ENCODE measurements around the gene PITPNB.

GRCh38 chr22:27961680-27962079 is 42.6 kb upstream of the PITPNB start:
- TF ChIP-seq SNAI2 (CRISPR knock-in tag; IDR thresholded peaks at IDR 0.05) (no peak), PATZ1 (CRISPR knock-in tag; IDR thresholded peaks at IDR 0.05; ENCODE audit: borderline replicate concordance) (no peak), TSHZ2 (CRISPR knock-in tag; IDR thresholded peaks at IDR 0.05) (no peak), PPARA (CRISPR knock-in tag; IDR thresholded peaks at IDR 0.05; ENCODE audit: borderline replicate concordance) (no peak), ZFP3 (CRISPR knock-in tag; IDR thresholded peaks at IDR 0.05) (no peak), ISL1 (CRISPR knock-in tag; IDR thresholded peaks at IDR 0.05) (no peak), ZFP30 (CRISPR knock-in tag; IDR thresholded peaks at IDR 0.05) (no peak), BACH2 (CRISPR knock-in tag; IDR thresholded peaks at IDR 0.05; ENCODE audit: borderline replicate concordance) (no peak), ZC3H10 (CRISPR knock-in tag; IDR thresholded peaks at IDR 0.05) (no peak), TOX (CRISPR knock-in tag; IDR thresholded peaks at IDR 0.05; ENCODE audit: borderline replicate concordance) (no peak), ZNF70 (CRISPR knock-in tag; IDR thresholded peaks at IDR 0.05) (no peak), RARB (CRISPR knock-in tag; IDR thresholded peaks at IDR 0.05) (no peak), ARNTL (CRISPR knock-in tag; IDR thresholded peaks at IDR 0.05; ENCODE audit: borderline replicate concordance, low read depth) (no peak)
